Panc1 (cell line): ENCODE data around the gene CCDC116.

Experiments used
- CTCF ChIP-seq: fragments of 450-650 bp; IDR thresholded peaks from 2 replicates; pipeline ENCODE4 v1.5.1; 2017; ENCODE audit warnings: mild to moderate bottlenecking
- REST ChIP-seq, 2 experiments: IDR thresholded peaks; 2 replicates each; pipeline ENCODE4 v1.6.1; 2011 to 2012; ENCODE audit warnings: low read depth in 2 of 2, control low read depth in 1 of 2, low read length in 1 of 2, mild to moderate bottlenecking in 1 of 2, moderate library complexity in 1 of 2; ENCODE audit not compliant: insufficient read depth in 1 of 2

DNA sequence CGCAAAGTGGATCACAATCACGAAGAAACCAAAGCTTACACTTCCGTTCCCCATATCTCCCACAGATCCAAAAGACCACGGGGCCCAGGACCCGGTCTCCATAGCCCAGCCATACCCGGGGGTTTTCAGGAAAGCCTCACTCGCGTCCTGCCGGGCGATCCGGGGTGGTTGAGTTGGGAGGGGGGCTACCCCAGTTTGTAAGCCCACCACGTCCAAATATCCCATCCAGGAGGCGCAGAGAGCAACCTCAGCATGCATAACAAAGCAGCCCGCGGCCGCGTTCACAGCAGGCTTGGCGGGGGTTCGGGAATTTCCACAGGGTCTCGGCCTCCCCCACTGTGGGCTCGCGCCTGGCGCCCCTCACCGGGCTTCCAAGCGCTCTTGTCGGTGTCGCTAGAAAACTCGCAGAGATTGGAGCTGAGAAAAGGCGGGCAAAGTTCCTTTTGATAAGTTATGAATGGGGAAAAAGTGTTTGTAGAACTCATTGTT, 19.0 kb downstream of the CCDC116 start:
- TF ChIP-seq REST (IDR thresholded peaks at IDR 0.05; ENCODE audit: insufficient read depth in 1 of 2, low read depth in 2 of 2, low read length in 1 of 2) (no peak), CTCF (no peak)
